IPS-NIHi11 (cell line): Measurements from ENCODE around the gene AKAP3.

Source experiments
- DNase-seq: peaks from one replicate; pipeline ENCODE4 v3.0.0; 2012; ENCODE audit warnings: mixed read lengths, low spot score

The AKAP3 gene

GRCh38 chr12:4648501-4649357 lies at the start of gene AKAP3, which contains the start of gene NDUFA9:
Gene AKAP3 (minus strand): TSS chr12:4649051. CDS start chr12:4638196, 10,855 bp downstream.
Gene NDUFA9 (plus strand): TSS chr12:4649114. CDS start chr12:4649127, 13 bp downstream.
- DNase-seq, result peak; percentile 86

GRCh38 chr12:4690760-4691159 lies 41.9 kb upstream of the AKAP3 start:
- no peak for DNase-seq

GRCh38 chr12:4685317-4685716 lies 36.5 kb upstream of the AKAP3 start:
- no peak for DNase-seq

GRCh38 chr12:4681732-4682131 lies 32.9 kb upstream of the AKAP3 start:
- no peak for DNase-seq

- no peak for DNase-seq
These were observed 30.9 kb upstream of the AKAP3 start for GRCh38 chr12:4679711-4680110.

- DNase-seq, result no peak
These were observed 16.4 kb upstream of the AKAP3 start for GRCh38 chr12:4665236-4665635.

- DNase-seq, result no peak
These were observed 15.2 kb upstream of the AKAP3 start for GRCh38 chr12:4663971-4664505.

- no peak for DNase-seq
These were observed 4.8 kb upstream of the AKAP3 start for GRCh38 chr12:4653691-4654090.

- no peak for DNase-seq
These were observed 4.4 kb upstream of the AKAP3 start for GRCh38 chr12:4653257-4653656.

- no peak for DNase-seq
These were observed 459 bp upstream of the AKAP3 start for GRCh38 chr12:4649358-4649661.

GRCh38 chr12:4648104-4648500 lies 749 bp downstream of the AKAP3 start:
- no peak for DNase-seq

- peak; percentile 8 for DNase-seq
These were observed 3.8 kb downstream of the AKAP3 start for GRCh38 chr12:4645023-4645422.

- no peak for DNase-seq
These were observed 5.1 kb downstream of the AKAP3 start for GRCh38 chr12:4643747-4644146.

GRCh38 chr12:4630262-4630661 lies 18.6 kb downstream of the AKAP3 start:
- DNase-seq, result peak; percentile 16

GRCh38 chr12:4628406-4628805 lies 20.4 kb downstream of the AKAP3 start:
- no peak for DNase-seq

GRCh38 chr12:4626543-4626942 lies 22.3 kb downstream of the AKAP3 start:
- DNase-seq, result no peak

GRCh38 chr12:4621511-4621910 lies 27.3 kb downstream of the AKAP3 start:
- DNase-seq, result no peak

- no peak for DNase-seq
These were observed 33.2 kb downstream of the AKAP3 start for GRCh38 chr12:4615667-4616066.

- DNase-seq, result no peak
These were observed 38.4 kb downstream of the AKAP3 start for GRCh38 chr12:4610481-4610880.

GRCh38 chr12:4609071-4609470 lies 39.8 kb downstream of the AKAP3 start:
- DNase-seq, result no peak

- DNase-seq, result no peak
These were observed 41.8 kb downstream of the AKAP3 start for GRCh38 chr12:4607056-4607455.

- peak; percentile 89 for DNase-seq
These were observed 44.1 kb downstream of the AKAP3 start for GRCh38 chr12:4604684-4605193.

- DNase-seq, result no peak
These were observed 44.9 kb downstream of the AKAP3 start for GRCh38 chr12:4603946-4604345.

GRCh38 chr12:4603421-4603820 lies 45.4 kb downstream of the AKAP3 start:
- DNase-seq, result no peak
